KG1 (cell line): Measurements from ENCODE around the gene UNC79.

Experiments used
- DNase-seq: peaks from one replicate; lab custom pipeline; 2025; lab: John Stamatoyannopoulos, UW

Gene UNC79

DNA sequence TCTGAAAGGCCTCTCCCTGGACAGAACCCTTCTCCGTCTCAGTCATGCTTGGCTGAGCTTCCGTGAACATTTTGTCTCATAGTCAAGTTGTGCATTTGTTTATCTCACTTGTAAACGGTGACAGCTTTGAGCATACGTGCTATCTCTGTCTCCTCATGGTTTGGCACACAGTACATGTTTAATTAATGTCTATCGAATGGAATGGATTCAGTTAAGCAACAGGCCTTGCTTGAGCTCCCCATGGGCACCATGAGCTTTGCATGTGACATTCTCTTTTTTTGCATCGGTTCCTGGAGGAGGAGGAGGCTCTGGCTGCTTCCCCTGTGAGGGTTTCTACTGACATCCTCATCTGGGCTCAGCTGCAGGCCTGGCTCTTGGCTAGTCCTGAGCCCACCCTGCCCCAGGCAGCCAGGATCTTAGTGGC, 277.6 kb downstream of the UNC79 start:
- DNase-seq, result no peak

GRCh38 chr14:93708800-93709199, 278.1 kb downstream of the UNC79 start:
- DNase-seq, result no peak

GRCh38 chr14:93709249-93709648, 278.5 kb downstream of the UNC79 start:
- DNase-seq, result no peak

DNA sequence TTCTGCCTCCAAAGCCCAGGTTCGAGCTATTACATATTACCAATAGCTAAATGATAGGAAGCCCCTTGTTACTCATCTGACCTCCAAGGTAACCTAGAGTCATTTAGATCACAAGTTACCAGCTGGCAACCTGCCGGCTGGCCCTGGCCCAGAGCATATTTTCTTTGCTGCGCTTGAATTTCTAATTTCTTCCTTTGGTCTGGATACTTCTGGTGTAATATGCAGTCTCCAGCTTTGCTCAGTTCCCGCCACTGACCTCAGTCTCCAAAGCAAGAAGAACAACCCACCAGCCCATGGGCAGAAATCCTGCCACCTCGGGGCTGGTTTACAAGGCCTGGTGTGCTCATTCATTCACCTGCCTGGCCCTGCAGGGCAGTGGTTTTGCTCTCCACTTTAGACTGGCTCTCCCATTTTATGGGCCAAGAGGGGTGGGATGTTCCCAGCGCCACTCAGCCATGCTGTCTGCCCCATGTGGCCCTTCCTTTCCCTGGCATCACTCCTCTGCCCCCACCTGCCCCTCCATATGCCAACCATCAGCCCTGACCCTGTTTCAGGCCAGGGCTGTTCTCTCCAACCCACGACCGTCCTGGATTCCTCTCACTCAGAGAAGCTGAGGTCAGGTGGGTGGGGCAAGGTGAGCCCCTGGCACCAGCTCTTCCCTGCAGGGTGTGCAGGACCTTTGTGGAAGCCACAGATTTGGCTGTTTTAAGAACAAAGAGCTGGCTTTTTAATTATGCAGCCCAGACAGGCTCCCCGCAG, 281.5 kb downstream of the UNC79 start:
- DNase-seq, result no peak

- DNase-seq, result no peak
Measured at GRCh38 chr14:93712838-93713724, 282.3 kb downstream of the UNC79 start.

GRCh38 chr14:93713726-93714405, 283.1 kb downstream of the UNC79 start:
- no peak for DNase-seq

- no peak for DNase-seq
Measured at GRCh38 chr14:93714605-93715004, 283.9 kb downstream of the UNC79 start.

DNA sequence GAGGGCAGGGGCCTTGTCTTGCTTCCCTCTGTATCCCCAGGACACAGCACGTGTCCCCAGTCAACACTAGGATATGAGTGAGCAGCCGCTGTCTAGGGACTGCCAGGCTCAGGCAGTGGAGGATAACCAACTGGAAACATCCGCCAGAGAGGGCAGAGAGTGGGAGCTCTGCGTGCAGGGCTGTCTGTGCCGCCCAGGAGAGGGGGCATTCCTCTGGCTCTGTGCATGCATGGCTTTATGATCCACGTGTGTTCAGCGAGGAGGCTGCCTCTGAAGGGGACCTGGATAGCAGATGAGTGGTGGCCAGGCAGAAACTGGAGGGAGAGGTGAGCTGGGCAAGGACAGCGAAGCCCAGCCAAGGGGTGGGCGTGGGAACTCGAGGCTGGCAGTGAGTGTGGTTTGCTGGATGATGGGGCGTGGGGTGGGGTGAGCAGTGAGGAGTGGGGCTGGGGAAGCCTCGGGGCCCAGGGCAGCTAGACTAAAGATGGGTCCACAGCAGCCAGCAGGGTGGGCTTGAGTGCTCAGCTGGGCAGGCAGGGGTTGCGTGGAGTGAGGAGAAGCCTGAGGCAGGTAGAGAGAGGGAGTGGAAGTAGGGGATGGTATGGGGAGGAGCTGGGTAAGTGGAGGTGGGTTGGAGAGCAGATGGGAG, 284.7 kb downstream of the UNC79 start:
- DNase-seq, result no peak

GRCh38 chr14:93716002-93716745, 285.4 kb downstream of the UNC79 start:
- DNase-seq, result no peak

DNA sequence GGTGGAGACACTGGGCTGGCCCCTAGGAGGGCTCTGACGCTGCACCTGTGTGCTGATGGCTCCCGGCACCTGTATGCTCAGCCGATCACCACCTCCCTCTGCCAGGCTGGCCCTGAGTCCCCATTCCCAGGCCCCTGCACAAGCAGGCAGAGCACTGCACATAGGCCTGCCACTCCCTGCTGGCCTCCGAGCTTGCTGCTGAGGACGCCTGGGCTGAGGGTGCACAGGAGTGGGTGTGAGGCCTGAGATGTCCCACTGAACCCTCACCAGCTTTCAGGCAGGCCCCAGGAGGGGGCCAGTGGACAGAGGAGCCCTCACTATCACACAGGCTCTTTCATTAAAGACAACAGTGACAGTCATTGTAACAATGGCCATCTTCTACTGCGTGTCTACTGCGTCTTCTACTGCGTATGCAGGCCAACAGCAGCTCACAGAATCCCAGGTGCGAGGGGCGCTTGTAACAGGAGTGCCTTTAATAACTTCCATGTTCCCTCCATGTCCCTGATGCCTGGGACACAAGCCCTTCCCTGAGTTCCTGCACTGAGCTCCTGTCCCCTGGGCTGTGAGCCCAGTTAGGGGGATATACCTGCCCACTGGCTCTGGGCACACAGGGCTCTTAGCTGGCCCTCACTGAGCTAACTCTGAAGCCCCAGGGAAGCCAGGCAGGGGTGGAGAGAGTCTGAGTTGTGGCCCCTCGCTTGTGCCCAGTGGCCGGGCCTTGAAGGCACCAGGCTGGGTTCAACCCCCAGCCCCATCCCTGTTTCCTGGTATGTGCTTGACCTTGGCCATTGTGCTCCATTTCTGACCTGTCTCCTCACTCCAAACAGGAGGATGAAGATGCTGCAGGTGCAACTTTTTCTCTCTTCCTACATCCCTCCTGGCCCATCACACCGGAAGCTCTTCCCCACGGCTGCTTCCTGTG, 286.3 kb downstream of the UNC79 start:
- DNase-seq, result no peak

DNA sequence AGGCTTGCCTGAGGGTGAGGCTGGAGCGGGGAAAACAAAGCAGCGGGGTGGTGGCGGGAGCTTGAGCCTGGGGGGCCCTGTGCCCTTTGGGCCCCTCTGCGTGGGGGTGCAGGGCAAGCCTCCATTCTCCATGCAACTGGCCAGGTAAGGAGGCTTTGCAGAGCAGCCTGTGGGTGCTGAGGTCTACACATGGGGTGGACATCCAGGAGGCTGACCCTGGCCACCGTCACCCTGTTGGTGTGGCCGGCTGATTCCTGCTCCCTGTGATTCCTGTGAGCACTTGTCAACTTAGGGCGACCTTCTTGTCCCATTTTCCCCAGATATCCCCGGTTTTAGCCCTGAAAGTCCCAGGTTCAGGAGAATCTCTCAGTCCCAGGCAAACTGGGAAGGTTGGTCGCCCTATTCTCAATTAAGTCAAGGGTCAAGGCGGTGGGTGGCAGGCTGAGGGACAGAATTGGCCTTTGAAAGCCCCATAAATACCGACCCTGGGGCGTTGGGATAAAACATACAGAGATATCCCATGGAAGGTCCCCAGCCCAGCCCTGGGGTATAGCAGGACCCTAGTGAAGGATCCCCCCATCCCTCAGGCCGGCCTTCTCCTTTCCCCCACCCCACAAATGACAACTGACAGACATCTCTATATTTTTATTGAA, 287.1 kb downstream of the UNC79 start:
- no peak for DNase-seq

GRCh38 chr14:93719256-93719655, 288.5 kb downstream of the UNC79 start:
- DNase-seq, result no peak

DNA sequence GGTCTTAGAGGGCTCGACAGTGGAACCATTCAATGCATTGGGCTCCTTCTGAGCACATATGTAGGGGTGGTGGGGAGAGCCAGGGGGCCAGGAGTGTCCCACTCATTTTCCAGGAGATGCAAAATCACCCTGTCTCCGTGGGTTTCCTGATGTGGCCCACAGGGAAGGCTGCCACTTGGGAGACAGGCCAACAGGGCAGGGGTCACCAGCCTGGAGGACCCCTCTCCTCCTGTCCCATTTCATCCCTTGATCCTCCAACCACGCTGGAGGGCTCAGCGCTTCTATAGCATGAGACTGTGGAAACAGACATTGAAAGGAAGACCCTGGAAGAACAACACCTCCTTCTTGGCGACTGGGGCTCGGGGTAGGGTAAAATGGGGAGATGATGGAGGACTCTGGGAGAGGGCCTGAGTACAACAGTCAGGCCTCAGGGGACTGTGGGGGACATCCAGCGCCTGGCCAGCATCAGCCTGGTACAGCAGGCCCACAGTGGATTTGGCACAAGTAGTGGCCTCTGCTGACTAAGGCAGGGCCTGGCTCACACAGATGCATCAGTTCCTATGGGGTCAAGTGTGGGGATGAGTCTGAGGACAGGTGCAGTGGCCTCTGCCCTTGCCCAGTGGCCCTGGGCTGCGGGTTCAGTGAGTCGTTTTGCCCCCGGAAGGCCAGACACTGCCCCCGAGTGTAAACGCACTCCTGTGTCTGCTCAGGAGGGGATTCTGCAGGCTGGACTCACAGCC, 289.5 kb downstream of the UNC79 start:
- no peak for DNase-seq

DNA sequence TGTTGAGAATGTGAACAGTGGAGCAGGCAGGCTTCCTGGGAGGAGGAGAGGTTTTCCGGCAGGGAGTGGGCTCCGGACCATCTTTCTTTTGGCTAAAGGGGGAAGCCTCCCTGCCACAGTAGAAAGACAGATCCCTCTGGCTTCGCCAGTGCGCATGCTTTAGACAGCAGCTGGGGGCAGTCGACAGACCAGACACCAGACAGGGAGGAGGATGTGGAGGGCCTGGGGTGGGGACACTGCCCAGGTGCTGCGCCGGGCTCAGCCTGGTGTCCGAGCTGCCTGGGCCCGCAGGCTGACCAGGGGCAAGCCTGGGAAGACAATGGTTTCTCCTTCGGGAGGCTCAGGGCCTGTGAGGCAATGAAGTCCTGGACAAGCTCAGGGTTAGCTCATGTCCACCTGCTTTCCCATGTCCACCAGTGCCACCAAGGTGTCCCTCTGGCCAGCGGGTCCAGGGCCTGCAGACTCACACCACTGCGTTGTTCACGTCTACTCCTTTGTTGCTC, 290.3 kb downstream of the UNC79 start:
- DNase-seq, result no peak

DNA sequence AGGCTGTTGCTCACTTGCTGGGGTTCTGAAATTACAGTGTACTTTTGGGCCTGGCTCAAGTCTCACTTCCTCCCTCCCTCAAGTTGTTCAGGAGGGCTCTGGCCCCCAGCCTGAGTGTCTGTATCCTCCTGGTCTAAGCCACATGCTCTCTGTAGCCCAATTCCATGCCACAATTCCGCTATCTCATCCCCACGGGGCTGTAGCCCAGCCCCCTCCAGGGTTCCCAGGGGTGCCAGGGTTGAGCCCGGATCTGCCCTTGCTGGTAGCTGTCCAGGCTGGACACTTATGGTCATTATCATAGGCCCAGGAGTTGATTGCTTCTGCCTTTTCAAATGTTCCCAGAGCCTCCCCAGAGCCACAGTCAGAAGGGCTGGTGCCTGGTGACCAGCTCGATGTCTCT, 292.3 kb downstream of the UNC79 start:
- no peak for DNase-seq

DNA sequence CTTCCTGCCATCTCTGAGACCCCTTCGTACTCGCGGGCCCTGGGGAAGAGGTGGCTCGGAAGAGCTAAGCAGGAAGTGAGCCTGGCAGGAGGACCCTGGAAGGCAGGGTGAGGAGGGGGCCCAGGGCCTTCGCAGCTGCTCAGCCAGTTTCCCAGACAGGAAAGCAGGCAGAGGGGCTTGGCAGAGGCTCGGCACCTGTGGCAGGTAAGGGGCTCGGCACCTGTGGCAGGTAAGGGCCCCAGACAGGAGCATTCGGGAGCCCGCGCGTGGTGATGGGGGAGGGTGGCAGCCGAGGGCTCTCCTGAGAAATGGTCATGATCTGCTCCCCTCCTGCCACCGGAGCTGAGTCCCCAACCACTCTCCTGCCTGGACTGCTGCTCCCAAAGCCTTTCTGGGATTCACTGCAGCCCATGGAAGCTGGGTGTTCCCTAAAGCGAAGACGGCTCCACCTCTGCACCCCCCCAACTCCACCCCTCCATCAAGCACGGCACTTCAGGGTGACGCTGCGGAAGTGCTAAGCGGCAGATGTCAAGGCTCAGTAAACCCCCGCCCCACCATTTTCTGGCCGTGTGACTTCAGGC, 294.4 kb downstream of the UNC79 start:
- no peak for DNase-seq

DNA sequence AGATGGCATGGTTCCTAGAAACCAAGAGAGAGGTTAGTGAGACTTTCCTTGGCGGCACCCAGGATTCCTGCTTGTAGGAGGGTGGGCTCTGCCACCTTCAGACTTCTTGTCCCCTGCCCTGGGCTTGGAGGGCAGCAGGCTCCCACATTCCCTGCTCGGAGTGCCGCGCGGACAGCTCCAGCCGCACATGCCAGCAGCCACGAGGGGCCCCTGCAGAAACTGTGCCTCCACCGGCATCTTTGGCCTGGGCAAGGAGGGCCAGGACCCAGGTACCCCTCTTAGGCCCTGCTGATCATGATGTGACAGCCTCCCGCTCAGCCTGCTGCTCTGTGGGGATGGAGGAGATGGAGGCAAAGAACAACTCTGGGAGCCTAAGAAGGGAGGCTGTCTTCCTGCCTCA, 295.3 kb downstream of the UNC79 start:
- no peak for DNase-seq

DNA sequence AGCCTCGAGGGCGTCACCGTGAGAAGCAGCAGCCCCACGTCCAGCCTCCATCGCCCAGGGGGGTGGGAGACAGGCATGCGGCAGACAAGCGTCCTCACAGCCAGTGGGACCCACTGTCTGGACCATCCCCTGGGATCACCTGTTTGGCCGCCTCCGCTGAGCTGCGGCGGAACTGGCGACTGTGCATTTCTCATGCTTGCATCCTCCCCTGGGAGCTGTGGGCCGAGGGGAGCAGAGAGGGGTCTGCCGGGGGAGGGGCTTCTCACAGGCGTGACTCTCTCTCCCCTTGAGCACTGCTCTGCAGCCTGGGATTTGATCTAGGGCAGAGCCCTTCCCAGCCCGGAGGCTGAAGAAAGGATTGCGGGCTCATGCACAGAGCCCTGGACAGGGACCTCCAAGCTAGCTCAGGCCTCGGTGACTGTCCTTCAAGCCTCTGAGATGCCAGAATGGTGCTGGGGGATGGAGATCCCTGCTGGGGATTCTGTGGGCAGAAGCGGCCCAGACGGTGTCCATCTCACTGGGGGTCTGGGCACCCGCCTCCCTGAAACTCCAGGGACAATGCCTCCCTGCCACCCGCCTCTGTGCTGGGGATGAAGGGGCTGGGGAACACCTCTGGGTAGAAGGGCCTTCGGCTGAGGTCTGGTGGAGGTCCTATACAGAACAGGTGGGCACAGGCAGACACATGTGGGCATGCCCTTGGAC, 296.5 kb downstream of the UNC79 start:
- DNase-seq, result no peak
